ENCODE data around the gene PTPRA. TPM values are rescaled to one million over a fixed set of nuclear protein-coding genes. Genes with fewer than 3 reads are reported as not detected.

The PTPRA gene
- total and polyA plus RNA-seq, 9 of the 15 experiments (the other 6 are each of a cell fraction or from before 2014, with no cell fraction given), result 3.4 to 80.5 (median 28.0) TPM

GRCh38 chr20:3072530-3073250, 199.4 kb downstream of the PTPRA start:
- H3K79me2 ChIP-seq (ENCODE audit: control insufficient read depth, insufficient read depth, low read length), result no peaks in the 10 kb centered on the region
- peaks cover 9 to 19% of the 10 kb centered on the region in 2 experiments; a peak in 4 of 5 replicates for H3K4me1 ChIP-seq (replicated peaks in 1 of 2; ENCODE audit: control insufficient read depth in 2 of 2, insufficient read depth in 2 of 2, low read length in 2 of 2)
- no TSS peak for BruUV-seq (replicated peaks)
- intact Hi-C loops (cut with micrococcal nuclease), result no loop called here
- FAIRE-seq, result no peak
- H3K4me2 ChIP-seq (ENCODE audit: insufficient read depth, low read length), result no peak overlapping the region
- no peak overlapping the region for H3K4me3 ChIP-seq
- H3K9me1 ChIP-seq (ENCODE audit: control insufficient read depth, insufficient read depth, low read length), result no peaks in the 10 kb centered on the region
- WGBS (ENCODE audit: insufficient coverage, low coverage, missing lambda C conversion rate), result 63% methylated on average over 6 of the region's 22 CpGs
- no peaks in the 10 kb centered on the region for H4K20me1 ChIP-seq (replicated peaks; ENCODE audit: control insufficient read depth, insufficient read depth, low read length)
- CTCF ChIA-PET (ENCODE audit: low intra/inter-chr PET ratio), result no interaction called here
- POLR2A ChIA-PET, result no interaction called here
- no peak for TF ChIP-seq MCM7 (IDR thresholded peaks at IDR 0.05)
- TF ChIP-seq ZNF347 (CRISPR knock-in tag; IDR thresholded peaks at IDR 0.05; ENCODE audit: low read depth), result no peak
- no peak for TF ChIP-seq KAT8 (IDR thresholded peaks at IDR 0.05; ENCODE audit: low read depth)
- TF ChIP-seq MAZ (CRISPR knock-in tag; conservative IDR thresholded peaks at IDR 0.05 in 1 of 2, IDR thresholded peaks at IDR 0.05 in 1 of 2), result no peak
- TF ChIP-seq TCF15 (CRISPR knock-in tag; IDR thresholded peaks at IDR 0.05), result no peak
- TF ChIP-seq SP2 (IDR thresholded peaks at IDR 0.05; ENCODE audit: extremely low read depth, low read depth, low read length, poor library complexity, severe bottlenecking), result no peak
- no peak for TF ChIP-seq ATF4 (CRISPR knock-in tag; IDR thresholded peaks at IDR 0.05)
- H3K27me3 ChIP-seq (ENCODE audit: control insufficient read depth in 2 of 2, insufficient read depth in 2 of 2, low read length in 2 of 2), result no peaks in the 10 kb centered on the region
- no peak overlapping the region for H3K27ac ChIP-seq (ENCODE audit: extremely low read depth, low read depth, low read length)
- H3K9me3 ChIP-seq (replicated peaks; ENCODE audit: control insufficient read depth, insufficient read depth, low read depth, low read length), result no peaks in the 10 kb centered on the region
- in situ Hi-C loops (cut with MboI), result no loop called here
- H2AFZ ChIP-seq (ENCODE audit: low read depth, low read length), result no peak overlapping the region
- no peak for ATAC-seq
- no peak for DNase-seq (ENCODE audit: extremely low read depth in 1 of 4, low spot score in 3 of 4)
- H3K9ac ChIP-seq (ENCODE audit: insufficient read depth in 1 of 2, low read depth in 2 of 2, low read length in 2 of 2), result no peak overlapping the region; a peak in 1 of 4 replicates
- no peaks in the 10 kb centered on the region for H3K36me3 ChIP-seq (ENCODE audit: control insufficient read depth, insufficient read depth, low read length)

Data from K562 (cell line).